ENCODE results near the gene NUDT17. TPM values are rescaled to one million over a fixed set of nuclear protein-coding genes. Genes with fewer than 3 reads are reported as not detected.
"Not testable (repeated sequence)": the region's sequence is repeated elsewhere in the genome, so short reads cannot be mapped to it uniquely, and the experiment has no call there.

Gene NUDT17
- total RNA-seq, 6 experiments from 2014 or later = 0.51 to 2.2 (median 1.0) TPM

GRCh38 chr1:145828367-145829026, 16.9 kb upstream of the NUDT17 start:
- Histone ChIP-seq H3K4me1 (peaks cover 0 to 11% (median 5%) of the 10 kb centered on the region in 4 donors), H3K9me3 (no peaks in the 10 kb centered on the region), H3K27ac (no peak overlapping the region), H3K4me3 (no peak overlapping the region), H3K36me3 (peaks cover 0 to 77% (median 22%) of the 10 kb centered on the region in 4 donors), H3K27me3 (no peaks in the 10 kb centered on the region)
- intact Hi-C loops (cut with DNase I) = no loop called here
- no peak for TF ChIP-seq POLR2A (IDR thresholded peaks at IDR 0.05)
- TF ChIP-seq CTCF (IDR thresholded peaks at IDR 0.05) = no peak
- ATAC-seq (no peak), DNase-seq (no peak)

- H3K9me3 ChIP-seq; DNase-seq; ATAC-seq; intact Hi-C loops (cut with DNase I); H3K4me3 ChIP-seq; H3K4me1 ChIP-seq; H3K27ac ChIP-seq; H3K27me3 ChIP-seq: not testable (repeated sequence)
- peaks cover 0 to 98% (median 28%) of the 10 kb centered on the region in 4 donors for H3K36me3 ChIP-seq
- 100% methylated on average over 2 of the region's 2 CpGs for WGBS (ENCODE audit: insufficient coverage, low coverage, low lambda C conversion rate, missing lambda C conversion rate)
Measured at GRCh38 chr1:145830810-145831209, 14.6 kb upstream of the NUDT17 start.

GRCh38 chr1:145837656-145838055, 7.8 kb upstream of the NUDT17 start:
- peaks cover 14 to 99% (median 53%) of the 10 kb centered on the region in 4 donors for H3K36me3 ChIP-seq
- WGBS (ENCODE audit: insufficient coverage, low coverage, low lambda C conversion rate, missing lambda C conversion rate) = 86% methylated on average over 1 of the region's 1 CpG

GRCh38 chr1:145843031-145843430, 2.4 kb upstream of the NUDT17 start:
- DNase-seq (no peak), ATAC-seq (no peak)
- no peak overlapping the region for H3K27ac ChIP-seq
- peaks cover 5 to 53% (median 31%) of the 10 kb centered on the region in 4 donors for H3K36me3 ChIP-seq
- H3K9me3 ChIP-seq = no peaks in the 10 kb centered on the region
- TF ChIP-seq POLR2A (IDR thresholded peaks at IDR 0.05) = no peak
- TF ChIP-seq CTCF (IDR thresholded peaks at IDR 0.05) = no peak
- no peak overlapping the region for H3K4me3 ChIP-seq
- intact Hi-C loops (cut with DNase I) = loop anchor here (5.0 to 10.0 kb wide), 2 partner anchors 172 to 174 kb away; no protein-coding TSS in a partner anchor
- WGBS (ENCODE audit: insufficient coverage, low coverage, low lambda C conversion rate, missing lambda C conversion rate) = 97% methylated on average over 3 of the region's 3 CpGs
- no peaks in the 10 kb centered on the region for H3K27me3 ChIP-seq
- H3K4me1 ChIP-seq = peaks cover 0 to 14% (median 2%) of the 10 kb centered on the region in 4 donors

More at GRCh38 chr1:145837656-145838055, 7.8 kb upstream of the NUDT17 start:
- no peaks in the 10 kb centered on the region for H3K4me1 ChIP-seq
- H3K9me3 ChIP-seq = no peaks in the 10 kb centered on the region
- H3K27me3 ChIP-seq = no peaks in the 10 kb centered on the region
- no peak overlapping the region for H3K27ac ChIP-seq
- intact Hi-C loops (cut with DNase I) = no loop called here
- DNase-seq = no peak
- TF ChIP-seq CTCF (IDR thresholded peaks at IDR 0.05) (no peak), POLR2A (IDR thresholded peaks at IDR 0.05) (no peak)
- ATAC-seq = no peak
- H3K4me3 ChIP-seq = no peak overlapping the region

- no peaks in the 10 kb centered on the region for H3K27me3 ChIP-seq
- intact Hi-C loops (cut with DNase I) = loop anchor here in 1 of 2 donors (10.0 kb wide), 1 partner anchor 170 kb away; no protein-coding TSS in a partner anchor
- peak; percentile 46 to 50 (median 50) for ATAC-seq
- WGBS (ENCODE audit: insufficient coverage, low coverage, low lambda C conversion rate, missing lambda C conversion rate) = 10% methylated on average over 4 of the region's 4 CpGs
- TF ChIP-seq POLR2A (IDR thresholded peaks at IDR 0.05) (no peak), CTCF (IDR thresholded peaks at IDR 0.05) (no peak)
- H3K36me3 ChIP-seq = peaks cover 0 to 35% (median 17%) of the 10 kb centered on the region in 4 donors
- peak overlapping the region in 1 of 3 donors; percentile 37 for H3K27ac ChIP-seq
- H3K4me3 ChIP-seq = peak overlapping the region; percentile 36 to 58 (median 54)
- no peak for DNase-seq
- H3K9me3 ChIP-seq = no peaks in the 10 kb centered on the region
- H3K4me1 ChIP-seq = peaks cover 0 to 14% (median 2%) of the 10 kb centered on the region in 4 donors
Measured at GRCh38 chr1:145845144-145845513, 301 bp upstream of the NUDT17 start.
